IMR-90 (cell line): Measurements from ENCODE around the gene PROM2. TPM values are rescaled to one million over a fixed set of nuclear protein-coding genes. Genes with fewer than 3 reads are reported as not detected.

Experiments
- ATAC-seq: fragments of 200-7000 bp; cut with Tn5 transposase; 2 replicates; pipeline ENCODE4 v1.9.1; 2020; ENCODE audit warnings: low read depth, mild to moderate bottlenecking, moderate library complexity
- BruUV-seq: library from RNA; stranded (reverse); fragments of 400-500 nt; replicated peaks from 2 replicates; lab custom pipeline; 2021; lab: Mats Ljungman, UMichigan
- CTCF ChIA-PET: fragments of 300-600 bp; formaldehyde crosslinking; extraction: SDS; loops from one replicate; lab custom pipeline; 2021; ENCODE audit warnings: antibody characterized with exemption; lab: Yijun Ruan, JAX
- POLR2A ChIA-PET: fragments of 300-600 bp; sonication (Branson Sonifier 250); formaldehyde crosslinking; loops from one replicate; lab custom pipeline; 2022; ENCODE audit warnings: antibody characterized with exemption; ENCODE audit not compliant: unreplicated experiment; lab: Charles Lee
- DNase-seq: peaks from one replicate; pipeline ENCODE4 v3.0.0; 2013
- H2AFZ ChIP-seq: replicated peaks from 2 replicates; pipeline ENCODE3; 2013; ENCODE audit warnings: low read length, mild to moderate bottlenecking; ENCODE audit not compliant: poor library complexity
- H2AK5ac ChIP-seq: 2 replicates; pipeline ENCODE4 v1.6.1; 2013; ENCODE audit warnings: low read depth, low read length, inconsistent platforms
- H2AK9ac ChIP-seq: replicated peaks from 2 replicates; pipeline ENCODE3; 2013; ENCODE audit warnings: mild to moderate bottlenecking, low read depth, low read length, moderate library complexity; ENCODE audit not compliant: poor library complexity
- H2BK120ac ChIP-seq: 2 replicates; pipeline ENCODE4 v1.6.1; 2013; ENCODE audit warnings: low read depth, low read length, inconsistent platforms
- H2BK15ac ChIP-seq: 3 replicates; pipeline ENCODE4 v1.6.1; 2013; ENCODE audit warnings: low read depth, low read length, inconsistent platforms
- H2BK20ac ChIP-seq: 2 replicates; pipeline ENCODE4 v1.6.1; 2013; ENCODE audit warnings: low read depth, mild to moderate bottlenecking, inconsistent platforms, low read length, moderate library complexity
- H2BK5ac ChIP-seq: 2 replicates; pipeline ENCODE4 v1.6.1; 2013; ENCODE audit warnings: mild to moderate bottlenecking, low read depth, low read length, inconsistent platforms; ENCODE audit not compliant: poor library complexity, severe bottlenecking
- H3K14ac ChIP-seq: replicated peaks from 2 replicates; pipeline ENCODE4 v1.6.1; 2013; ENCODE audit warnings: low read depth, low read length, inconsistent platforms
- H3K18ac ChIP-seq: 2 replicates; pipeline ENCODE4 v1.6.1; 2013; ENCODE audit warnings: low read depth, low read length, control low read depth
- H3K23ac ChIP-seq: 2 replicates; pipeline ENCODE4 v1.6.1; 2013; ENCODE audit warnings: low read depth, low read length, inconsistent platforms
- H3K27ac ChIP-seq: 2 replicates; pipeline ENCODE4 v1.5.1; 2013; ENCODE audit warnings: mild to moderate bottlenecking, control low read depth, low read length; ENCODE audit not compliant: insufficient read depth
- H3K27me3 ChIP-seq: 2 replicates; pipeline ENCODE4 v1.6.1; 2013; ENCODE audit warnings: low read length; ENCODE audit not compliant: control insufficient read depth, insufficient read depth
- H3K36me3 ChIP-seq: 2 replicates; pipeline ENCODE4 v1.6.1; 2013; ENCODE audit warnings: low read length, mixed read lengths; ENCODE audit not compliant: control insufficient read depth, insufficient read depth
- H3K4ac ChIP-seq: 2 replicates; pipeline ENCODE4 v1.6.1; 2013; ENCODE audit warnings: low read depth, low read length, inconsistent platforms
- H3K4me1 ChIP-seq: 2 replicates; pipeline ENCODE4 v1.6.1; 2013; ENCODE audit warnings: low read length, mixed read lengths; ENCODE audit not compliant: control insufficient read depth, insufficient read depth
- H3K4me2 ChIP-seq: 2 replicates; pipeline ENCODE4 v1.6.1; 2013; ENCODE audit warnings: low read depth, mild to moderate bottlenecking, control low read depth, low read length, moderate library complexity
- H3K4me3 ChIP-seq: 2 replicates; pipeline ENCODE4 v1.5.1; 2013; ENCODE audit warnings: low read depth, mild to moderate bottlenecking, control low read depth, low read length, moderate library complexity; ENCODE audit not compliant: insufficient read depth
- H3K56ac ChIP-seq: 2 replicates; pipeline ENCODE4 v1.6.1; 2013; ENCODE audit warnings: low read length, inconsistent platforms; ENCODE audit not compliant: insufficient read depth; ENCODE audit errors: extremely low read depth
- H3K79me1 ChIP-seq, 2 experiments: 2 replicates each; pipeline ENCODE4 v1.6.1; 2013; ENCODE audit warnings: low read length in 2 of 2, inconsistent platforms in 1 of 2, low read depth in 1 of 2
- H3K9ac ChIP-seq: 2 replicates; pipeline ENCODE4 v1.6.1; 2013; ENCODE audit warnings: low read depth, low read length, control low read depth
- H3K9me1 ChIP-seq: 2 replicates; pipeline ENCODE4 v1.6.1; 2013; ENCODE audit warnings: low read length, inconsistent platforms; ENCODE audit not compliant: insufficient read depth
- H3K9me3 ChIP-seq: 2 replicates; pipeline ENCODE4 v1.6.1; 2013; ENCODE audit warnings: low read length; ENCODE audit not compliant: control insufficient read depth, insufficient read depth
- H4K20me1 ChIP-seq: 2 replicates; pipeline ENCODE4 v1.6.1; 2013; ENCODE audit warnings: low read length, inconsistent platforms; ENCODE audit not compliant: insufficient read depth
- H4K5ac ChIP-seq: 2 replicates; pipeline ENCODE4 v1.6.1; 2013; ENCODE audit warnings: mild to moderate bottlenecking, low read depth, low read length, control low read depth
- H4K8ac ChIP-seq, 2 experiments: 2 replicates each; pipeline ENCODE4 v1.6.1; 2013; ENCODE audit warnings: low read depth in 2 of 2, low read length in 2 of 2, control low read depth in 1 of 2, inconsistent platforms in 1 of 2
- H4K91ac ChIP-seq: 2 replicates; pipeline ENCODE4 v1.6.1; 2013; ENCODE audit warnings: low read depth, low read length, inconsistent platforms; ENCODE audit not compliant: insufficient read depth
- CHD1 ChIP-seq: IDR thresholded peaks from 2 replicates; pipeline ENCODE4 v1.6.1; 2012; ENCODE audit warnings: low read depth, low read length, improper control_type of control experiment
- FOS ChIP-seq: fragments of 150-350 bp; IDR thresholded peaks from 2 replicates; pipeline ENCODE4 v1.6.1; 2016; ENCODE audit warnings: low read depth, low read length
- MAFK ChIP-seq: IDR thresholded peaks from 2 replicates; pipeline ENCODE4 v1.6.1; 2012; ENCODE audit warnings: low read depth, low read length, improper control_type of control experiment
- MAZ ChIP-seq: IDR thresholded peaks from 2 replicates; pipeline ENCODE4 v1.6.1; 2012; ENCODE audit warnings: low read depth, mild to moderate bottlenecking, low read length, improper control_type of control experiment, moderate library complexity, borderline replicate concordance
- MXI1 ChIP-seq: IDR thresholded peaks from 2 replicates; pipeline ENCODE4 v1.6.1; 2012; ENCODE audit warnings: low read depth, mild to moderate bottlenecking, low read length, moderate library complexity, borderline replicate concordance
- NFE2L2 ChIP-seq: fragments of 150-350 bp; IDR thresholded peaks from 2 replicates; pipeline ENCODE4 v1.6.1; 2016; ENCODE audit warnings: low read depth, mild to moderate bottlenecking, low read length
- POLR2A ChIP-seq: IDR thresholded peaks from 2 replicates; pipeline ENCODE4 v1.6.1; 2012; ENCODE audit warnings: mild to moderate bottlenecking, low read depth, low read length
- RAD21 ChIP-seq: IDR thresholded peaks from 2 replicates; pipeline ENCODE4 v1.6.1; 2012; ENCODE audit warnings: low read length, improper control_type of control experiment
- RCOR1 ChIP-seq: IDR thresholded peaks from 2 replicates; pipeline ENCODE4 v1.6.1; 2012; ENCODE audit warnings: mild to moderate bottlenecking, low read length, improper control_type of control experiment; ENCODE audit not compliant: insufficient replicate concordance
- RFX5 ChIP-seq: IDR thresholded peaks from 2 replicates; pipeline ENCODE4 v1.8.0; 2012; ENCODE audit warnings: low read depth, mild to moderate bottlenecking, low read length, moderate library complexity
- SMC3 ChIP-seq: fragments of 150-350 bp; IDR thresholded peaks from 2 replicates; pipeline ENCODE4 v1.6.1; 2016; ENCODE audit warnings: low read depth, mild to moderate bottlenecking, antibody characterized with exemption, low read length, moderate library complexity
- WGBS, 2 experiments: methylation state at CpG; one replicate each; pipeline versions ENCODE4 v1.1.5 to v1.1.7; 2013; ENCODE audit warnings: missing lambda C conversion rate in 2 of 2; ENCODE audit not compliant: insufficient read length in 1 of 2; ENCODE audit errors: extremely low coverage in 2 of 2; 5-methylcytosine and 5-hydroxymethylcytosine counted together
- dilution Hi-C: fragments of 300-500 bp; cut with HindIII; formaldehyde crosslinking; loops from one replicate; pipeline ENCODE4 v1.14.3; 2018; ENCODE audit warnings: low sequenced_read_pairs; ENCODE audit not compliant: unreplicated experiment
- in situ Hi-C: fragments of 300-500 bp; cut with MboI; formaldehyde crosslinking; loops from 3 replicates; pipeline ENCODE4 v1.14.3; 2019; ENCODE audit warnings: low sequenced_read_pairs, inconsistent platforms, mixed read lengths
- intact Hi-C: fragments of 100-400 bp; cut with micrococcal nuclease; formaldehyde crosslinking; loops from 2 replicates; pipeline ENCODE4 v1.10.0; 2022
- polyA plus RNA-seq, 3 experiments: library from polyadenylated mRNA; depleted of rRNA; stranded (reverse); fragments of >200 nt; gene quantifications; 2 replicates each; pipeline ENCODE4 v1.2.3, GENCODE V29; 2012; ENCODE audit warnings: low replicate concordance in 1 of 3
- total RNA-seq: library from RNA; depleted of rRNA; stranded (reverse); fragments of >200 nt; gene quantifications from 2 replicates; pipeline ENCODE4 v1.2.3, GENCODE V29; 2012

PROM2 gene
- total and polyA plus RNA-seq, 2 of the 4 experiments (the other 2 are of a cell fraction), result 0.26 TPM; not detected in 1

- ATAC-seq, result no peak
- dilution Hi-C loops, result no loop called here
- Histone ChIP-seq H3K27ac (no peak overlapping the region), H3K4me2 (no peak overlapping the region), H2AK9ac (no peak overlapping the region), H2BK5ac (no peak overlapping the region), H4K8ac (no peak overlapping the region), H4K5ac (no peak overlapping the region), H3K4me1 (no peaks in the 10 kb centered on the region), H2AK5ac (no peak overlapping the region), H3K9me3 (no peaks in the 10 kb centered on the region), H3K9ac (no peak overlapping the region), H2BK20ac (no peak overlapping the region), H4K91ac (no peak overlapping the region), H3K4me3 (no peak overlapping the region), H3K56ac (no peak overlapping the region), H3K18ac (no peak overlapping the region), H3K36me3 (no peaks in the 10 kb centered on the region), H3K4ac (no peak overlapping the region), H2BK120ac (no peak overlapping the region), H3K23ac (no peak overlapping the region), H3K27me3 (peaks cover 39% of the 10 kb centered on the region), H3K79me1 (no peaks in the 10 kb centered on the region), H3K9me1 (no peaks in the 10 kb centered on the region), H4K20me1 (no peaks in the 10 kb centered on the region), H2BK15ac (no peak overlapping the region), H3K14ac (no peak overlapping the region), H2AFZ (peak overlapping the region; percentile 7)
- 52% methylated on average over 2 of the region's 19 CpGs; no CpG with 5 or more reads in 1 of the 2 experiments for WGBS, 2 experiments
- CTCF ChIA-PET, result no interaction called here
- no TSS peak for BruUV-seq
- POLR2A ChIA-PET, result no interaction called here
- DNase-seq, result no peak
- intact Hi-C loops, result no loop called here
- TF ChIP-seq FOS, result no peak
- TF ChIP-seq MAFK, result no peak
- TF ChIP-seq RFX5, result no peak
- no peak for TF ChIP-seq MXI1
- TF ChIP-seq MAZ, result no peak
- no peak for TF ChIP-seq CHD1
- no peak for TF ChIP-seq SMC3
- TF ChIP-seq RCOR1, result no peak
- TF ChIP-seq RAD21, result no peak
- no peak for TF ChIP-seq NFE2L2
- no peak for TF ChIP-seq POLR2A
- in situ Hi-C loops, result no loop called here
Measured at GRCh38 chr2:95303191-95303919, 29.1 kb downstream of the PROM2 start.
